GM12878 (cell line): Measurements from ENCODE around the gene ACBD5. TPM values are rescaled to one million over a fixed set of nuclear protein-coding genes. Genes with fewer than 3 reads are reported as not detected.

Experiments
- CBX5 ChIP-seq: sonication (generic); IDR thresholded peaks from 2 replicates; pipeline ENCODE4 v1.6.1; 2016; ENCODE audit warnings: low read depth, moderate library complexity, mild to moderate bottlenecking, inconsistent platforms
- DPF2 ChIP-seq: fragments of 450-650 bp; IDR thresholded peaks from 2 replicates; pipeline ENCODE4 v1.6.1; 2017; ENCODE audit warnings: mild to moderate bottlenecking
- GABPA ChIP-seq: IDR thresholded peaks from 2 replicates; pipeline ENCODE4 v1.6.1; 2014; ENCODE audit warnings: antibody characterized with exemption, low read depth, mild to moderate bottlenecking, inconsistent platforms
- GATAD2B ChIP-seq: fragments of 450-650 bp; conservative IDR thresholded peaks from 2 replicates; pipeline ENCODE4 v1.6.1; 2017; ENCODE audit warnings: low read depth, mild to moderate bottlenecking, moderate library complexity
- HCFC1 ChIP-seq: fragments of 150-350 bp; IDR thresholded peaks from 2 replicates; pipeline ENCODE4 v1.6.1; 2014; ENCODE audit warnings: low read length
- MXI1 ChIP-seq: fragments of 150-350 bp; IDR thresholded peaks from 2 replicates; pipeline ENCODE4 v1.6.1; 2011; ENCODE audit warnings: low read depth, mild to moderate bottlenecking, inconsistent platforms, low read length, improper control_type of control experiment
- MYB ChIP-seq: fragments of 150-350 bp; IDR thresholded peaks from 2 replicates; pipeline ENCODE4 v1.6.1; 2014; ENCODE audit warnings: mild to moderate bottlenecking, low read depth, low read length, borderline replicate concordance
- NFXL1 ChIP-seq: fragments of 450-650 bp; IDR thresholded peaks from 2 replicates; pipeline ENCODE4 v1.6.1; 2017; ENCODE audit warnings: antibody characterized with exemption, mild to moderate bottlenecking, borderline replicate concordance
- POU2F2 ChIP-seq: IDR thresholded peaks from 3 replicates; pipeline ENCODE4 v1.6.1; 2011; ENCODE audit warnings: low read depth, mild to moderate bottlenecking, low read length, borderline replicate concordance
- SREBF2 ChIP-seq: IDR thresholded peaks from 2 replicates; pipeline ENCODE4 v1.6.1; 2012; ENCODE audit warnings: mild to moderate bottlenecking, low read length
- SUZ12 ChIP-seq: fragments of 200-600 bp; sonication (generic); IDR thresholded peaks from one replicate; pipeline ENCODE4 v1.6.1; 2018; ENCODE audit warnings: antibody characterized with exemption, mild to moderate bottlenecking; ENCODE audit not compliant: unreplicated experiment
- TCF3 ChIP-seq: IDR thresholded peaks from 2 replicates; pipeline ENCODE4 v1.6.1; 2012; ENCODE audit warnings: low read depth, mild to moderate bottlenecking, low read length, borderline replicate concordance; ENCODE audit not compliant: insufficient read depth
- YY1 ChIP-seq: IDR thresholded peaks from 2 replicates; pipeline ENCODE4 v1.6.1; 2011; ENCODE audit warnings: low read depth, mild to moderate bottlenecking, low read length
- ZSCAN29 ChIP-seq: fragments of 450-650 bp; IDR thresholded peaks from 2 replicates; pipeline ENCODE4 v1.6.1; 2017; ENCODE audit warnings: mild to moderate bottlenecking, moderate library complexity
- polyA plus RNA-seq, 11 experiments: library from polyadenylated mRNA; depleted of rRNA in 4 of 11; unstranded in 6 of 11; stranded (reverse) in 5 of 11; fragments of >200 nt; fragmentation: Nextera tagmentation in 4 of 11; fragmentation: Illumina TruSeq in 1 of 11; extraction: Ambion mirVana in 4 of 11; extraction: Trizol in 1 of 11; gene quantifications; 1 replicate in 1 of 11; 2 replicates in 10 of 11; pipeline versions ENCODE4 v1.2.1 to v1.2.3, GENCODE V29; 2011 to 2016; ENCODE audit warnings: inconsistent platforms in 2 of 11, missing spikeins in 2 of 11, low read depth in 1 of 11
- total RNA-seq, 4 experiments: library from RNA; depleted of rRNA in 3 of 4; stranded (reverse); fragments of >200 nt in 3 of 4; fragmentation: Illumina TruSeq in 1 of 4; extraction: Trizol in 1 of 4; gene quantifications; 2 replicates each; pipeline versions ENCODE4 v1.2.1 to v1.2.3, GENCODE V29; 2013 to 2021
- TF ChIP-seq, protein P1 (sequence below): IDR thresholded peaks from 2 replicates; pipeline ENCODE4 v1.6.1; 2011; ENCODE audit warnings: borderline replicate concordance, low read depth, mild to moderate bottlenecking, moderate library complexity, mixed read lengths, low read length; ENCODE audit not compliant: insufficient read depth; ENCODE audit errors: extremely low read length
- TF ChIP-seq, protein P2 (sequence below): fragments of 450-650 bp; IDR thresholded peaks from 2 replicates; pipeline ENCODE4 v1.6.1; 2017; ENCODE audit warnings: antibody characterized with exemption, mild to moderate bottlenecking, moderate library complexity
- TF ChIP-seq, protein P3 (sequence below): fragments of 450-650 bp; IDR thresholded peaks from 2 replicates; pipeline ENCODE4 v1.6.1; 2014; ENCODE audit warnings: mild to moderate bottlenecking
- TF ChIP-seq, protein P4 (sequence below): fragments of 450-650 bp; IDR thresholded peaks from 2 replicates; pipeline ENCODE4 v1.6.1; 2018; ENCODE audit warnings: borderline replicate concordance, mild to moderate bottlenecking; ENCODE audit not compliant: partially characterized antibody
- TF ChIP-seq, protein P5 (sequence below): IDR thresholded peaks from 2 replicates; pipeline ENCODE4 v1.6.1; 2011; ENCODE audit warnings: low read depth, low read length, improper control_type of control experiment, borderline replicate concordance
- TF ChIP-seq, protein P6 (sequence below): IDR thresholded peaks from 2 replicates; pipeline ENCODE4 v1.6.1; 2012; ENCODE audit warnings: low read depth, low read length, improper control_type of control experiment

Gene ACBD5
- total and polyA plus RNA-seq, 10 of the 15 experiments (the other 5 are each of a cell fraction or from before 2014, with no cell fraction given): 2.4 to 22.3 (median 12.4) TPM

DNA sequence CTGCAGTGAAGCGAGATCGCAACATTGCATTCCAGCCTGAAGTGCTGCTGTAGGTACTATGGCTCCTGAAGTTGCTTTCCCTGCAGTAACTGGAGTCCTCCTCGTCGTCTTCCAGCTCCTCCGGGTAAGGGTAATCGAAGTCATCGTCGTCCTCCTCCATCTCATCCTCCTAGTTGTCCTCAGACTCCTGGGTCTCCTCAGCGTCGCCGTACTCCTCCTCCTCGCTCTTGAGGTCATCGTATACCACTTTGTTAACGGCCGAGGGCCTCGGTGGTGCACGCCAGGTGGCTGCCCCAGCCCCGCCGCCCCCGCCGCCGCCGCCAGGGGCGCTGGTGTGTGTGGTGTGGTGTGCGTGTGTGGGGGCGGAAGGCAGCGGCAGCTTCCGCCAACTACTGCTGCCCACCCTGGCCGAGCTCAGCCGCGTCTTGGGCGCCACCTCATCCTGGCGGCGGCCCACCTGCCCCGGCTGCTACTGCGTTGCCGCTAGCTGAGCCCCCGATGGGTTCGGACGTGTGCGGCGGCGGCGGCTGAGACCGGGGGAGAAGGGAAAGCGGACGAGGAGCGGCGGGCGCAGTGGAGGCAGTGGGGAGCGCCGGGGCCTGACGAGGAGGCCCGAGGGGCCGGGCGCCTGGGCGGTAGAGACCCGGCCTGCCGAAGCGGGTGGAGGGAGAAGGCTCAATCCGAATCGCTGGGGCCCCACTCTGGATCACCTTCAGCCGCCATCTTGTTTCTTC lies 11.8 kb upstream of the ACBD5 start (continued):
- TF ChIP-seq YY1 (peak; percentile 84), MXI1 (no peak), GABPA (no peak), NFXL1 (no peak), GATAD2B (peak; percentile 90; the same call in 1 of the 2 replicates), MYB (no peak), DPF2 (peak; percentile 89), SUZ12 (no peak), HCFC1 (peak; percentile 28; the same call in 1 of the 2 replicates), SREBF2 (no peak), CBX5 (peak; percentile 25; the same call in 1 of the 2 replicates), ZSCAN29 (peak; percentile 93), TCF3 (peak; percentile 72; the same call in 1 of the 2 replicates), POU2F2 (peak; percentile 41; the same call in 1 of the 3 replicates)
- TF ChIP-seq, protein P1, sequence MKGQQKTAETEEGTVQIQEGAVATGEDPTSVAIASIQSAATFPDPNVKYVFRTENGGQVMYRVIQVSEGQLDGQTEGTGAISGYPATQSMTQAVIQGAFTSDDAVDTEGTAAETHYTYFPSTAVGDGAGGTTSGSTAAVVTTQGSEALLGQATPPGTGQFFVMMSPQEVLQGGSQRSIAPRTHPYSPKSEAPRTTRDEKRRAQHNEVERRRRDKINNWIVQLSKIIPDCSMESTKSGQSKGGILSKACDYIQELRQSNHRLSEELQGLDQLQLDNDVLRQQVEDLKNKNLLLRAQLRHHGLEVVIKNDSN: no peak
- TF ChIP-seq, protein P2, sequence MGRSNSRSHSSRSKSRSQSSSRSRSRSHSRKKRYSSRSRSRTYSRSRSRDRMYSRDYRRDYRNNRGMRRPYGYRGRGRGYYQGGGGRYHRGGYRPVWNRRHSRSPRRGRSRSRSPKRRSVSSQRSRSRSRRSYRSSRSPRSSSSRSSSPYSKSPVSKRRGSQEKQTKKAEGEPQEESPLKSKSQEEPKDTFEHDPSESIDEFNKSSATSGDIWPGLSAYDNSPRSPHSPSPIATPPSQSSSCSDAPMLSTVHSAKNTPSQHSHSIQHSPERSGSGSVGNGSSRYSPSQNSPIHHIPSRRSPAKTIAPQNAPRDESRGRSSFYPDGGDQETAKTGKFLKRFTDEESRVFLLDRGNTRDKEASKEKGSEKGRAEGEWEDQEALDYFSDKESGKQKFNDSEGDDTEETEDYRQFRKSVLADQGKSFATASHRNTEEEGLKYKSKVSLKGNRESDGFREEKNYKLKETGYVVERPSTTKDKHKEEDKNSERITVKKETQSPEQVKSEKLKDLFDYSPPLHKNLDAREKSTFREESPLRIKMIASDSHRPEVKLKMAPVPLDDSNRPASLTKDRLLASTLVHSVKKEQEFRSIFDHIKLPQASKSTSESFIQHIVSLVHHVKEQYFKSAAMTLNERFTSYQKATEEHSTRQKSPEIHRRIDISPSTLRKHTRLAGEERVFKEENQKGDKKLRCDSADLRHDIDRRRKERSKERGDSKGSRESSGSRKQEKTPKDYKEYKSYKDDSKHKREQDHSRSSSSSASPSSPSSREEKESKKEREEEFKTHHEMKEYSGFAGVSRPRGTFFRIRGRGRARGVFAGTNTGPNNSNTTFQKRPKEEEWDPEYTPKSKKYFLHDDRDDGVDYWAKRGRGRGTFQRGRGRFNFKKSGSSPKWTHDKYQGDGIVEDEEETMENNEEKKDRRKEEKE: no peak
- TF ChIP-seq, protein P3, sequence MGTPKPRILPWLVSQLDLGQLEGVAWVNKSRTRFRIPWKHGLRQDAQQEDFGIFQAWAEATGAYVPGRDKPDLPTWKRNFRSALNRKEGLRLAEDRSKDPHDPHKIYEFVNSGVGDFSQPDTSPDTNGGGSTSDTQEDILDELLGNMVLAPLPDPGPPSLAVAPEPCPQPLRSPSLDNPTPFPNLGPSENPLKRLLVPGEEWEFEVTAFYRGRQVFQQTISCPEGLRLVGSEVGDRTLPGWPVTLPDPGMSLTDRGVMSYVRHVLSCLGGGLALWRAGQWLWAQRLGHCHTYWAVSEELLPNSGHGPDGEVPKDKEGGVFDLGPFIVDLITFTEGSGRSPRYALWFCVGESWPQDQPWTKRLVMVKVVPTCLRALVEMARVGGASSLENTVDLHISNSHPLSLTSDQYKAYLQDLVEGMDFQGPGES: no peak
- TF ChIP-seq, protein P4, sequence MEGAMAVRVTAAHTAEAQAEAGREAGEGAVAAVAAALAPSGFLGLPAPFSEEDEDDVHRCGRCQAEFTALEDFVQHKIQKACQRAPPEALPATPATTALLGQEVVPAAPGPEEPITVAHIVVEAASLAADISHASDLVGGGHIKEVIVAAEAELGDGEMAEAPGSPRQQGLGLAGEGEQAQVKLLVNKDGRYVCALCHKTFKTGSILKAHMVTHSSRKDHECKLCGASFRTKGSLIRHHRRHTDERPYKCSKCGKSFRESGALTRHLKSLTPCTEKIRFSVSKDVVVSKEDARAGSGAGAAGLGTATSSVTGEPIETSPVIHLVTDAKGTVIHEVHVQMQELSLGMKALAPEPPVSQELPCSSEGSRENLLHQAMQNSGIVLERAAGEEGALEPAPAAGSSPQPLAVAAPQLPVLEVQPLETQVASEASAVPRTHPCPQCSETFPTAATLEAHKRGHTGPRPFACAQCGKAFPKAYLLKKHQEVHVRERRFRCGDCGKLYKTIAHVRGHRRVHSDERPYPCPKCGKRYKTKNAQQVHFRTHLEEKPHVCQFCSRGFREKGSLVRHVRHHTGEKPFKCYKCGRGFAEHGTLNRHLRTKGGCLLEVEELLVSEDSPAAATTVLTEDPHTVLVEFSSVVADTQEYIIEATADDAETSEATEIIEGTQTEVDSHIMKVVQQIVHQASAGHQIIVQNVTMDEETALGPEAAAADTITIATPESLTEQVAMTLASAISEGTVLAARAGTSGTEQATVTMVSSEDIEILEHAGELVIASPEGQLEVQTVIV: no peak
- TF ChIP-seq, protein P5, sequence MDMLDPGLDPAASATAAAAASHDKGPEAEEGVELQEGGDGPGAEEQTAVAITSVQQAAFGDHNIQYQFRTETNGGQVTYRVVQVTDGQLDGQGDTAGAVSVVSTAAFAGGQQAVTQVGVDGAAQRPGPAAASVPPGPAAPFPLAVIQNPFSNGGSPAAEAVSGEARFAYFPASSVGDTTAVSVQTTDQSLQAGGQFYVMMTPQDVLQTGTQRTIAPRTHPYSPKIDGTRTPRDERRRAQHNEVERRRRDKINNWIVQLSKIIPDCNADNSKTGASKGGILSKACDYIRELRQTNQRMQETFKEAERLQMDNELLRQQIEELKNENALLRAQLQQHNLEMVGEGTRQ: no peak
- TF ChIP-seq, protein P6, sequence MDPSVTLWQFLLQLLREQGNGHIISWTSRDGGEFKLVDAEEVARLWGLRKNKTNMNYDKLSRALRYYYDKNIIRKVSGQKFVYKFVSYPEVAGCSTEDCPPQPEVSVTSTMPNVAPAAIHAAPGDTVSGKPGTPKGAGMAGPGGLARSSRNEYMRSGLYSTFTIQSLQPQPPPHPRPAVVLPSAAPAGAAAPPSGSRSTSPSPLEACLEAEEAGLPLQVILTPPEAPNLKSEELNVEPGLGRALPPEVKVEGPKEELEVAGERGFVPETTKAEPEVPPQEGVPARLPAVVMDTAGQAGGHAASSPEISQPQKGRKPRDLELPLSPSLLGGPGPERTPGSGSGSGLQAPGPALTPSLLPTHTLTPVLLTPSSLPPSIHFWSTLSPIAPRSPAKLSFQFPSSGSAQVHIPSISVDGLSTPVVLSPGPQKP: no peak; the same call in 1 of the 2 replicates
